K562 (cell line): ENCODE results near the gene CEP41. TPM values are rescaled to one million over a fixed set of nuclear protein-coding genes. Genes with fewer than 3 reads are reported as not detected.

Experiments used
- ATAC-seq: fragments of 200-7000 bp; cut with Tn5 transposase; 3 replicates; pipeline ENCODE4 v1.9.1; 2020; ENCODE audit warnings: moderate library complexity
- BruUV-seq: library from RNA; stranded (reverse); fragments of 400-500 nt; replicated peaks from 2 replicates; lab custom pipeline; 2021; lab: Mats Ljungman, UMichigan
- CTCF ChIA-PET: fragments of 300-600 bp; formaldehyde crosslinking; extraction: SDS; loops from one replicate; lab custom pipeline; 2021; ENCODE audit warnings: low intra/inter-chr PET ratio; lab: Yijun Ruan, JAX
- POLR2A ChIA-PET: fragments of 300-600, 350-650 bp; sonication (Branson Sonifier 250); formaldehyde crosslinking; extraction: SDS; loops from one replicate; lab custom pipeline; 2021; ENCODE audit warnings: antibody characterized with exemption, inconsistent platforms; lab: Yijun Ruan, JAX
- DNase-seq, 4 experiments: peaks; one replicate each; pipeline versions ENCODE4 v3.0.0 to v3.0.0-alpha.2; 2011 to 2018; ENCODE audit warnings: low spot score in 3 of 4, mixed read lengths in 3 of 4; ENCODE audit errors: extremely low read depth in 1 of 4
- FAIRE-seq: peaks from 2 replicates; lab custom pipeline; 2011; peaks lifted over from hg19 to GRCh38; lab: Jason Lieb, UNC
- H2AFZ ChIP-seq: 2 replicates; pipeline ENCODE4 v1.6.0; 2011; ENCODE audit warnings: low read depth, low read length, control low read depth, inconsistent platforms
- H3K27ac ChIP-seq: fragments of 200-600 bp; 3 replicates; pipeline ENCODE4 v1.8.0; 2011; ENCODE audit warnings: low read depth, mild to moderate bottlenecking, control low read depth, inconsistent platforms, low read length, moderate library complexity, mixed read lengths; ENCODE audit errors: extremely low read depth
- H3K27me3 ChIP-seq, 2 experiments: fragments of 300-600 bp in 1 of 2; 2 replicates in 1 of 2; 3 replicates in 1 of 2; pipeline versions ENCODE4 v1.6.0 to v1.8.0; 2011; ENCODE audit warnings: inconsistent platforms in 2 of 2, low read length in 2 of 2, mild to moderate bottlenecking in 1 of 2, mixed read lengths in 1 of 2, moderate library complexity in 1 of 2; ENCODE audit not compliant: control insufficient read depth in 2 of 2, insufficient read depth in 2 of 2
- H3K36me3 ChIP-seq: fragments of 300-600 bp; 3 replicates; pipeline ENCODE4 v1.8.0; 2011; ENCODE audit warnings: mild to moderate bottlenecking, low read length, inconsistent platforms; ENCODE audit not compliant: control insufficient read depth, insufficient read depth
- H3K4me1 ChIP-seq, 2 experiments: fragments of 200-600 bp in 1 of 2; replicated peaks in 1 of 2; 2 replicates in 1 of 2; 3 replicates in 1 of 2; pipeline versions ENCODE4 v1.5.1 to v1.8.0; 2011; ENCODE audit warnings: inconsistent platforms in 2 of 2, low read length in 2 of 2, mild to moderate bottlenecking in 1 of 2, mixed read lengths in 1 of 2, moderate library complexity in 1 of 2; ENCODE audit not compliant: control insufficient read depth in 2 of 2, insufficient read depth in 2 of 2
- H3K4me2 ChIP-seq: 2 replicates; pipeline ENCODE4 v1.6.1; 2011; ENCODE audit warnings: low read length, control low read depth, inconsistent platforms, mixed read lengths; ENCODE audit not compliant: insufficient read depth
- H3K4me3 ChIP-seq: fragments of 200-600 bp; sonication (generic), shearing (Covaris generic); 2 replicates; pipeline ENCODE4 v1.5.1; 2016; ENCODE audit warnings: control low read depth, inconsistent platforms
- H3K79me2 ChIP-seq: fragments of 200-600 bp; 3 replicates; pipeline ENCODE4 v1.8.0; 2011; ENCODE audit warnings: low read length, inconsistent platforms; ENCODE audit not compliant: control insufficient read depth, insufficient read depth
- H3K9ac ChIP-seq, 2 experiments: 2 replicates each; pipeline versions ENCODE4 v1.6.0 to v1.6.1; 2011; ENCODE audit warnings: low read depth in 2 of 2, low read length in 2 of 2, control low read depth in 1 of 2, inconsistent platforms in 1 of 2, mild to moderate bottlenecking in 1 of 2, mixed read lengths in 1 of 2; ENCODE audit not compliant: insufficient read depth in 1 of 2
- H3K9me1 ChIP-seq: one replicate; pipeline ENCODE4 v1.6.0; 2011; ENCODE audit warnings: inconsistent platforms, mild to moderate bottlenecking, low read length, moderate library complexity; ENCODE audit not compliant: control insufficient read depth, insufficient read depth
- H3K9me3 ChIP-seq: replicated peaks from 2 replicates; pipeline ENCODE4 v1.5.1; 2011; ENCODE audit warnings: low read depth, low read length, inconsistent platforms; ENCODE audit not compliant: control insufficient read depth, insufficient read depth
- H4K20me1 ChIP-seq: replicated peaks from 2 replicates; pipeline ENCODE4 v1.6.1; 2011; ENCODE audit warnings: low read length, inconsistent platforms, mixed read lengths; ENCODE audit not compliant: control insufficient read depth, insufficient read depth
- ARNT ChIP-seq, 2 experiments: fragments of 450-650 bp; IDR thresholded peaks; 2 replicates each; pipeline ENCODE4 v1.6.1; 2016; ENCODE audit warnings: mild to moderate bottlenecking in 1 of 2
- BRD4 ChIP-seq: fragments of 200-600 bp; sonication (generic); IDR thresholded peaks from 2 replicates; pipeline ENCODE4 v1.6.1; 2017; ENCODE audit warnings: inconsistent platforms
- CBX2 ChIP-seq: fragments of 200-600 bp; sonication (generic); IDR thresholded peaks from one replicate; pipeline ENCODE4 v1.6.1; 2012; ENCODE audit warnings: mild to moderate bottlenecking, low read length, inconsistent platforms; ENCODE audit not compliant: insufficient read depth, poor library complexity, severe bottlenecking
- PCBP2 ChIP-seq: fragments of 200-400 bp; formaldehyde crosslinking; IDR thresholded peaks from 2 replicates; pipeline ENCODE4 v1.6.1; 2018; ENCODE audit warnings: low read length, low read depth, mild to moderate bottlenecking, moderate library complexity; ENCODE audit not compliant: poor library complexity, severe bottlenecking
- RBM25 ChIP-seq: fragments of 200-400 bp; formaldehyde crosslinking; IDR thresholded peaks from 2 replicates; pipeline ENCODE4 v1.6.1; 2018; ENCODE audit warnings: low read length, low read depth, moderate library complexity; ENCODE audit not compliant: severe bottlenecking
- RFX5 ChIP-seq: IDR thresholded peaks from 2 replicates; pipeline ENCODE4 v1.6.1; 2011; ENCODE audit warnings: low read depth, mild to moderate bottlenecking, improper control_type of control experiment, low read length
- TEAD1 ChIP-seq, 2 experiments: fragments of 450-650 bp in 1 of 2; sonication (generic) in 1 of 2; formaldehyde crosslinking; IDR thresholded peaks; 2 replicates each; pipeline versions ENCODE4 v1.4.0 to v1.8.0; 2020 to 2022; ENCODE audit warnings: mild to moderate bottlenecking in 2 of 2, missing genetic modification reagents in 1 of 2
- WHSC1 ChIP-seq: IDR thresholded peaks from one replicate; pipeline ENCODE4 v1.6.1; 2012; ENCODE audit warnings: low read length, control low read depth, inconsistent platforms
- WGBS: fragments of 100-300 bp; shearing (Covaris generic); methylation state at CpG from one replicate; pipeline ENCODE4 v1.1.6; 2016; ENCODE audit warnings: low coverage, mixed read lengths; ENCODE audit not compliant: insufficient coverage; ENCODE audit errors: missing lambda C conversion rate; 5-methylcytosine and 5-hydroxymethylcytosine counted together
- in situ Hi-C: fragments of 300-500 bp; cut with MboI; formaldehyde crosslinking; loops from 4 replicates; pipeline ENCODE4 v1.15.0; 2018; ENCODE audit warnings: inconsistent platforms, mixed read lengths
- intact Hi-C: fragments of 100-400 bp; cut with micrococcal nuclease; formaldehyde crosslinking; loops from 2 replicates; pipeline ENCODE4 v1.14.2; 2022
- polyA plus RNA-seq, 8 experiments: library from polyadenylated mRNA; depleted of rRNA in 4 of 8; stranded (reverse) in 5 of 8; unstranded in 3 of 8; fragments of >200 nt; fragmentation: Nextera tagmentation in 2 of 8; fragmentation: Illumina TruSeq in 1 of 8; extraction: Ambion mirVana in 2 of 8; extraction: Trizol in 1 of 8; gene quantifications; 2 replicates each; pipeline versions ENCODE4 v1.2.1 to v1.2.3, GENCODE V29; 2011 to 2014; ENCODE audit warnings: inconsistent platforms in 1 of 8, missing spikeins in 1 of 8
- total RNA-seq, 7 experiments: library from RNA; depleted of rRNA in 6 of 7; stranded (reverse); fragments of >200 nt in 6 of 7; fragmentation: Illumina TruSeq in 2 of 7; extraction: Trizol in 2 of 7; gene quantifications; 2 replicates each; pipeline versions ENCODE4 v1.2.1 to v1.2.3, GENCODE V29; 2011 to 2021; ENCODE audit warnings: low replicate concordance in 1 of 7
- TF ChIP-seq, protein P1 (sequence below): sonication (generic); formaldehyde crosslinking; IDR thresholded peaks from 2 replicates; pipeline ENCODE4 v1.8.1; 2023; ENCODE audit warnings: missing genetic modification reagents, mild to moderate bottlenecking, borderline replicate concordance
- TF ChIP-seq, protein P2 (sequence below): fragments of 200-800 bp; sonication (Bioruptor generic); IDR thresholded peaks from 2 replicates; pipeline ENCODE4 v1.6.1; 2016; ENCODE audit warnings: missing genetic modification characterization, missing compliant biosample characterization
- TF ChIP-seq, protein P3 (sequence below): fragments of 250-450 bp; sonication (Bioruptor Pico); IDR thresholded peaks from 2 replicates; pipeline ENCODE4 v1.8.0; 2021; ENCODE audit warnings: moderate library complexity, mild to moderate bottlenecking, inconsistent platforms

The CEP41 gene
- total and polyA plus RNA-seq, 9 of the 15 experiments (the other 6 are each of a cell fraction or from before 2014, with no cell fraction given): 1.5 to 15.5 (median 6.4) TPM

DNA sequence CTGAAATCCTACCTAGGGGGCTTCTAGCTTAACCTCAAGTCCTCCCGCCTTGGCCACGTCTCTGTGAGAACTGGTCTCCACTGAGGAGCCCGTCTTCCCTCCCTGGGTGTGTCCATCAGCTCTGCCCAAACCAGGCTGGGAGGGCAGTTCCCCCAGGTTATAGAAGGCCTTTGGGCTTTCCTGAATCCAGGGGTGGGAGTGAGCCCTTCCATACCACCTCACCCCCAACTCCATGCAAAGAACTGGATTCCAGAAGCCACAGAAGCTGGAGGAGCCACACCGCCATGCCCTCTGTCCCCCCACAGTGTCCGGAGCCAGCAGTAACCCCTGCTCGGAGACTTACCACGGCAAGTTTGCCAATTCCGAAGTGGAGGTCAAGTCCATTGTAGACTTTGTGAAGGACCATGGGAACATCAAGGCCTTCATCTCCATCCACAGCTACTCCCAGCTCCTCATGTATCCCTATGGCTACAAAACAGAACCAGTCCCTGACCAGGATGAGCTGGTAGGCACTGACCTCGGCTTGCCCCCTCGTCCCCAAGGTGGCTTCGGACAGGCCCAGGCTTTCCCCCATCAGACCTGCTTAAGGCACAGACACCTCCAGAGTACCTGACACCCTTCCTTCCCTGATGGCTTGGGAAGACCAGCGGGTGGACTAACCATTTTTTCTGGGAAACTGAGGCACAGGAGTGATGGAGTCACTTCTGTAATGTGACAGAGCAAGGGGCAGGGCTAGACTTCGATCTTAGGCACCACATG, 55.8 kb downstream of the CEP41 start:
- POLR2A ChIA-PET: interaction anchor here (0.6 kb wide), 1 partner anchor 617 kb away, joined by 3 read pairs; no protein-coding TSS in a partner anchor
- 27% methylated on average over 13 of the region's 13 CpGs for WGBS
- TF ChIP-seq RBM25 (no peak), RFX5 (no peak), TEAD1 (CRISPR knock-in tag; IDR thresholded peaks at IDR 0.05) (no peak), WHSC1 (no peak), ARNT (IDR thresholded peaks at IDR 0.05) (no peak), PCBP2 (no peak), CBX2 (no peak), BRD4 (no peak)
- TF ChIP-seq, protein P1, sequence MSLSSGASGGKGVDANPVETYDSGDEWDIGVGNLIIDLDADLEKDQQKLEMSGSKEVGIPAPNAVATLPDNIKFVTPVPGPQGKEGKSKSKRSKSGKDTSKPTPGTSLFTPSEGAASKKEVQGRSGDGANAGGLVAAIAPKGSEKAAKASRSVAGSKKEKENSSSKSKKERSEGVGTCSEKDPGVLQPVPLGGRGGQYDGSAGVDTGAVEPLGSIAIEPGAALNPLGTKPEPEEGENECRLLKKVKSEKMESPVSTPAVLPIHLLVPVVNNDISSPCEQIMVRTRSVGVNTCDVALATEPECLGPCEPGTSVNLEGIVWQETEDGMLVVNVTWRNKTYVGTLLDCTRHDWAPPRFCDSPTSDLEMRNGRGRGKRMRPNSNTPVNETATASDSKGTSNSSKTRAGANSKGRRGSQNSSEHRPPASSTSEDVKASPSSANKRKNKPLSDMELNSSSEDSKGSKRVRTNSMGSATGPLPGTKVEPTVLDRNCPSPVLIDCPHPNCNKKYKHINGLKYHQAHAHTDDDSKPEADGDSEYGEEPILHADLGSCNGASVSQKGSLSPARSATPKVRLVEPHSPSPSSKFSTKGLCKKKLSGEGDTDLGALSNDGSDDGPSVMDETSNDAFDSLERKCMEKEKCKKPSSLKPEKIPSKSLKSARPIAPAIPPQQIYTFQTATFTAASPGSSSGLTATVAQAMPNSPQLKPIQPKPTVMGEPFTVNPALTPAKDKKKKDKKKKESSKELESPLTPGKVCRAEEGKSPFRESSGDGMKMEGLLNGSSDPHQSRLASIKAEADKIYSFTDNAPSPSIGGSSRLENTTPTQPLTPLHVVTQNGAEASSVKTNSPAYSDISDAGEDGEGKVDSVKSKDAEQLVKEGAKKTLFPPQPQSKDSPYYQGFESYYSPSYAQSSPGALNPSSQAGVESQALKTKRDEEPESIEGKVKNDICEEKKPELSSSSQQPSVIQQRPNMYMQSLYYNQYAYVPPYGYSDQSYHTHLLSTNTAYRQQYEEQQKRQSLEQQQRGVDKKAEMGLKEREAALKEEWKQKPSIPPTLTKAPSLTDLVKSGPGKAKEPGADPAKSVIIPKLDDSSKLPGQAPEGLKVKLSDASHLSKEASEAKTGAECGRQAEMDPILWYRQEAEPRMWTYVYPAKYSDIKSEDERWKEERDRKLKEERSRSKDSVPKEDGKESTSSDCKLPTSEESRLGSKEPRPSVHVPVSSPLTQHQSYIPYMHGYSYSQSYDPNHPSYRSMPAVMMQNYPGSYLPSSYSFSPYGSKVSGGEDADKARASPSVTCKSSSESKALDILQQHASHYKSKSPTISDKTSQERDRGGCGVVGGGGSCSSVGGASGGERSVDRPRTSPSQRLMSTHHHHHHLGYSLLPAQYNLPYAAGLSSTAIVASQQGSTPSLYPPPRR (CRISPR knock-in tag): no peak
- TF ChIP-seq, protein P2, sequence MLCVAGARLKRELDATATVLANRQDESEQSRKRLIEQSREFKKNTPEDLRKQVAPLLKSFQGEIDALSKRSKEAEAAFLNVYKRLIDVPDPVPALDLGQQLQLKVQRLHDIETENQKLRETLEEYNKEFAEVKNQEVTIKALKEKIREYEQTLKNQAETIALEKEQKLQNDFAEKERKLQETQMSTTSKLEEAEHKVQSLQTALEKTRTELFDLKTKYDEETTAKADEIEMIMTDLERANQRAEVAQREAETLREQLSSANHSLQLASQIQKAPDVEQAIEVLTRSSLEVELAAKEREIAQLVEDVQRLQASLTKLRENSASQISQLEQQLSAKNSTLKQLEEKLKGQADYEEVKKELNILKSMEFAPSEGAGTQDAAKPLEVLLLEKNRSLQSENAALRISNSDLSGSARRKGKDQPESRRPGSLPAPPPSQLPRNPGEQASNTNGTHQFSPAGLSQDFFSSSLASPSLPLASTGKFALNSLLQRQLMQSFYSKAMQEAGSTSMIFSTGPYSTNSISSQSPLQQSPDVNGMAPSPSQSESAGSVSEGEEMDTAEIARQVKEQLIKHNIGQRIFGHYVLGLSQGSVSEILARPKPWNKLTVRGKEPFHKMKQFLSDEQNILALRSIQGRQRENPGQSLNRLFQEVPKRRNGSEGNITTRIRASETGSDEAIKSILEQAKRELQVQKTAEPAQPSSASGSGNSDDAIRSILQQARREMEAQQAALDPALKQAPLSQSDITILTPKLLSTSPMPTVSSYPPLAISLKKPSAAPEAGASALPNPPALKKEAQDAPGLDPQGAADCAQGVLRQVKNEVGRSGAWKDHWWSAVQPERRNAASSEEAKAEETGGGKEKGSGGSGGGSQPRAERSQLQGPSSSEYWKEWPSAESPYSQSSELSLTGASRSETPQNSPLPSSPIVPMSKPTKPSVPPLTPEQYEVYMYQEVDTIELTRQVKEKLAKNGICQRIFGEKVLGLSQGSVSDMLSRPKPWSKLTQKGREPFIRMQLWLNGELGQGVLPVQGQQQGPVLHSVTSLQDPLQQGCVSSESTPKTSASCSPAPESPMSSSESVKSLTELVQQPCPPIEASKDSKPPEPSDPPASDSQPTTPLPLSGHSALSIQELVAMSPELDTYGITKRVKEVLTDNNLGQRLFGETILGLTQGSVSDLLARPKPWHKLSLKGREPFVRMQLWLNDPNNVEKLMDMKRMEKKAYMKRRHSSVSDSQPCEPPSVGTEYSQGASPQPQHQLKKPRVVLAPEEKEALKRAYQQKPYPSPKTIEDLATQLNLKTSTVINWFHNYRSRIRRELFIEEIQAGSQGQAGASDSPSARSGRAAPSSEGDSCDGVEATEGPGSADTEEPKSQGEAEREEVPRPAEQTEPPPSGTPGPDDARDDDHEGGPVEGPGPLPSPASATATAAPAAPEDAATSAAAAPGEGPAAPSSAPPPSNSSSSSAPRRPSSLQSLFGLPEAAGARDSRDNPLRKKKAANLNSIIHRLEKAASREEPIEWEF (CRISPR knock-in tag): no peak
- TF ChIP-seq, protein P3, sequence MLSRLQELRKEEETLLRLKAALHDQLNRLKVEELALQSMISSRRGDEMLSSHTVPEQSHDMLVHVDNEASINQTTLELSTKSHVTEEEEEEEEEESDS (CRISPR knock-in tag): no peak

More for the DNA sequence above, 55.8 kb downstream of the CEP41 start:
- H3K36me3 ChIP-seq: no peaks in the 10 kb centered on the region
- H4K20me1 ChIP-seq: no peaks in the 10 kb centered on the region
- FAIRE-seq (no peak), ATAC-seq (no peak), DNase-seq (no peak)
- H3K79me2 ChIP-seq: no peaks in the 10 kb centered on the region
- in situ Hi-C loops (no loop called here), intact Hi-C loops (no loop called here)
- H2AFZ ChIP-seq: no peak overlapping the region
- H3K4me1 ChIP-seq: peaks cover 4 to 16% of the 10 kb centered on the region in 2 experiments; a peak in 3 of 5 replicates
- H3K27ac ChIP-seq: no peak overlapping the region
- no peak overlapping the region for H3K4me3 ChIP-seq
- no peaks in the 10 kb centered on the region for H3K9me3 ChIP-seq
- CTCF ChIA-PET: no interaction called here
- no peaks in the 10 kb centered on the region for H3K9me1 ChIP-seq
- H3K9ac ChIP-seq: no peak overlapping the region
- peaks cover 5 to 35% of the 10 kb centered on the region in 2 experiments; a peak in 4 of 5 replicates for H3K27me3 ChIP-seq
- H3K4me2 ChIP-seq: no peak overlapping the region
- BruUV-seq: no TSS peak
